Caco-2 (cell line): ENCODE data around the gene KRTAP4-6. TPM values are rescaled to one million over a fixed set of nuclear protein-coding genes. Genes with fewer than 3 reads are reported as not detected.
"Not testable (repeated sequence)": the region's sequence is repeated elsewhere in the genome, so short reads cannot be mapped to it uniquely, and the experiment has no call there.

Experiments
- BruUV-seq: library from RNA; stranded (reverse); fragments of 400-500 nt; replicated peaks from 2 replicates; lab custom pipeline; 2021; lab: Mats Ljungman, UMichigan
- CTCF ChIA-PET: fragments of 300-600 bp; sonication (Branson Sonifier 250); formaldehyde crosslinking; loops from one replicate; lab custom pipeline; 2022; ENCODE audit warnings: antibody characterized with exemption; lab: Charles Lee
- POLR2A ChIA-PET: fragments of 300-600 bp; sonication (Branson Sonifier 250); formaldehyde crosslinking; loops from one replicate; lab custom pipeline; 2022; ENCODE audit warnings: antibody characterized with exemption; lab: Charles Lee
- DNase-seq, 2 experiments: peaks; one replicate each; pipeline versions ENCODE4 v3.0.0 to v3.0.0-alpha.2; 2020 to 2022
- H3K27me3 ChIP-seq: replicated peaks from 2 replicates; pipeline ENCODE4 v1.6.0; 2011; ENCODE audit warnings: low read length; ENCODE audit not compliant: control insufficient read depth, insufficient read depth
- H3K36me3 ChIP-seq: 2 replicates; pipeline ENCODE4 v1.5.1; 2011; ENCODE audit warnings: low read length; ENCODE audit not compliant: control insufficient read depth, insufficient read depth
- H3K4me1 ChIP-seq: fragments of 250-450 bp; sonication (Bioruptor Pico); 2 replicates; pipeline ENCODE4 v1.5.1; 2020; ENCODE audit warnings: mild to moderate bottlenecking
- H3K4me3 ChIP-seq: 2 replicates; pipeline ENCODE4 v1.5.1; 2011; ENCODE audit warnings: low read depth, mild to moderate bottlenecking, control low read depth, low read length
- H3K9me3 ChIP-seq: fragments of 250-450 bp; sonication (Bioruptor Pico); 2 replicates; pipeline ENCODE4 v1.5.1; 2020; ENCODE audit warnings: mild to moderate bottlenecking, moderate library complexity
- H3K27ac Mint-ChIP-seq: one replicate; pipeline ENCODE4 v1.8.0; 2022; ENCODE audit warnings: mixed read lengths; ENCODE audit not compliant: unreplicated experiment
- H3K27me3 Mint-ChIP-seq: one replicate; pipeline ENCODE4 v1.8.0; 2022; ENCODE audit warnings: mixed read lengths; ENCODE audit not compliant: insufficient read depth, unreplicated experiment
- H3K36me3 Mint-ChIP-seq: one replicate; pipeline ENCODE4 v1.8.0; 2022; ENCODE audit warnings: mild to moderate bottlenecking, mixed read lengths; ENCODE audit not compliant: insufficient read depth, unreplicated experiment
- H3K4me1 Mint-ChIP-seq: one replicate; pipeline ENCODE4 v1.8.0; 2022; ENCODE audit warnings: low read depth, mixed read lengths; ENCODE audit not compliant: unreplicated experiment
- H3K4me3 Mint-ChIP-seq: one replicate; pipeline ENCODE4 v1.8.0; 2022; ENCODE audit warnings: mild to moderate bottlenecking, moderate library complexity, mixed read lengths; ENCODE audit not compliant: unreplicated experiment
- H3K9me3 Mint-ChIP-seq: one replicate; pipeline ENCODE4 v1.8.0; 2022; ENCODE audit warnings: mixed read lengths; ENCODE audit not compliant: unreplicated experiment
- intact Hi-C: fragments of 100-400 bp; cut with micrococcal nuclease; formaldehyde crosslinking; loops from one replicate; pipeline ENCODE4 v1.10.0; 2022; ENCODE audit not compliant: unreplicated experiment
- total RNA-seq: library from RNA; stranded (reverse); gene quantifications from 2 replicates; pipeline ENCODE4 v1.2.3, GENCODE V29; 2022
- TF ChIP-seq, protein P1 (sequence below), 2 experiments: fragments of 200-600 bp in 1 of 2; IDR thresholded peaks; 1 replicate in 1 of 2; 2 replicates in 1 of 2; pipeline versions ENCODE4 v1.5.1 to v1.8.0; 2011 to 2022; ENCODE audit warnings: antibody characterized with exemption in 1 of 2, control low read depth in 1 of 2, inconsistent platforms in 1 of 2, low read depth in 1 of 2, low read length in 1 of 2, mild to moderate bottlenecking in 1 of 2, moderate library complexity in 1 of 2; ENCODE audit not compliant: insufficient read depth in 1 of 2, severe bottlenecking in 1 of 2, unreplicated experiment in 1 of 2

The KRTAP4-6 gene
- total RNA-seq, 1 experiment from 2014 or later = not detected

GRCh38 chr17:41151525-41151924 lies 11.2 kb upstream of the KRTAP4-6 start:
- Histone ChIP-seq H3K4me1 (no peaks in the 10 kb centered on the region), H3K27me3 (no peaks in the 10 kb centered on the region), H3K9me3 (no peaks in the 10 kb centered on the region), H3K4me3 (no peak overlapping the region), H3K36me3 (no peaks in the 10 kb centered on the region)
- no peaks in the 10 kb centered on the region for H3K27me3 Mint-ChIP-seq
- H3K36me3 Mint-ChIP-seq = no peaks in the 10 kb centered on the region
- H3K4me3 Mint-ChIP-seq = no peak overlapping the region
- no peak for DNase-seq
- H3K9me3 Mint-ChIP-seq = no peaks in the 10 kb centered on the region
- no peaks in the 10 kb centered on the region for H3K4me1 Mint-ChIP-seq
- intact Hi-C loops = no loop called here
- ChIA-PET CTCF (no interaction called here), POLR2A (no interaction called here)
- TF ChIP-seq, protein P1, sequence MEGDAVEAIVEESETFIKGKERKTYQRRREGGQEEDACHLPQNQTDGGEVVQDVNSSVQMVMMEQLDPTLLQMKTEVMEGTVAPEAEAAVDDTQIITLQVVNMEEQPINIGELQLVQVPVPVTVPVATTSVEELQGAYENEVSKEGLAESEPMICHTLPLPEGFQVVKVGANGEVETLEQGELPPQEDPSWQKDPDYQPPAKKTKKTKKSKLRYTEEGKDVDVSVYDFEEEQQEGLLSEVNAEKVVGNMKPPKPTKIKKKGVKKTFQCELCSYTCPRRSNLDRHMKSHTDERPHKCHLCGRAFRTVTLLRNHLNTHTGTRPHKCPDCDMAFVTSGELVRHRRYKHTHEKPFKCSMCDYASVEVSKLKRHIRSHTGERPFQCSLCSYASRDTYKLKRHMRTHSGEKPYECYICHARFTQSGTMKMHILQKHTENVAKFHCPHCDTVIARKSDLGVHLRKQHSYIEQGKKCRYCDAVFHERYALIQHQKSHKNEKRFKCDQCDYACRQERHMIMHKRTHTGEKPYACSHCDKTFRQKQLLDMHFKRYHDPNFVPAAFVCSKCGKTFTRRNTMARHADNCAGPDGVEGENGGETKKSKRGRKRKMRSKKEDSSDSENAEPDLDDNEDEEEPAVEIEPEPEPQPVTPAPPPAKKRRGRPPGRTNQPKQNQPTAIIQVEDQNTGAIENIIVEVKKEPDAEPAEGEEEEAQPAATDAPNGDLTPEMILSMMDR (IDR thresholded peaks at IDR 0.05; ENCODE audit: insufficient read depth in 1 of 2, low read depth in 1 of 2, low read length in 1 of 2, severe bottlenecking in 1 of 2, unreplicated experiment in 1 of 2) = no peak
- BruUV-seq = no TSS peak
- H3K27ac Mint-ChIP-seq = no peak overlapping the region

- no peaks in the 10 kb centered on the region for H3K27me3 Mint-ChIP-seq
- Histone ChIP-seq H3K36me3 (no peaks in the 10 kb centered on the region), H3K4me1 (no peaks in the 10 kb centered on the region), H3K4me3 (no peak overlapping the region), H3K9me3 (no peaks in the 10 kb centered on the region), H3K27me3 (no peaks in the 10 kb centered on the region)
- H3K4me3 Mint-ChIP-seq = no peak overlapping the region
- CTCF ChIA-PET = no interaction called here
- peaks cover 5% of the 10 kb centered on the region for H3K9me3 Mint-ChIP-seq
- no peak for DNase-seq
- POLR2A ChIA-PET = no interaction called here
- no TSS peak for BruUV-seq
- no peak overlapping the region for H3K27ac Mint-ChIP-seq
- H3K4me1 Mint-ChIP-seq = no peaks in the 10 kb centered on the region
- no peaks in the 10 kb centered on the region for H3K36me3 Mint-ChIP-seq
- TF ChIP-seq, protein P1 (IDR thresholded peaks at IDR 0.05; ENCODE audit: insufficient read depth in 1 of 2, low read depth in 1 of 2, low read length in 1 of 2, severe bottlenecking in 1 of 2, unreplicated experiment in 1 of 2) = no peak
- intact Hi-C loops = no loop called here
Observed at GRCh38 chr17:41150026-41150425, 9.7 kb upstream of the KRTAP4-6 start.

DNA sequence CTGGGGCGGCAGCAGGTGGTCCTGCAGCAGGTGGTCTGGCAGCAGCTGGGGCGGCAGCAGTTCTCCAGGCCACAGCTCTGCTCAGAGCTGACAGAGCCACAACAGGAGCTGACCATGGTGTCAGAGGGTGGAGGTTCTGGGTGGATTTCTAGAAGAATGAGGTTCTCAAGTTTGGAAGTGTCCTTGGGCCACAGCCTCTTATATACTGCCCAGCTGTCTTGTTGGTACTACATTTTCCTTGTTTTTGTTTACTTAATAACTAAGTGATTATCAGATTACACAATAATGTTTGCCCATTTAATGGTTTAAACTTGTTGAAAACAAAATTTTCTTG lies 9.3 kb upstream of the KRTAP4-6 start, which contains the start of gene KRTAP4-5:
Gene KRTAP4-5, minus strand, starts transcription at position 174 of the 334 bp plus-strand sequence. Its CDS starts 58 bp downstream, at position 116.
- TF ChIP-seq, protein P1 (IDR thresholded peaks at IDR 0.05; ENCODE audit: insufficient read depth in 1 of 2, low read depth in 1 of 2, low read length in 1 of 2, severe bottlenecking in 1 of 2, unreplicated experiment in 1 of 2) = no peak
- Histone ChIP-seq H3K27me3 (no peaks in the 10 kb centered on the region), H3K4me1 (no peaks in the 10 kb centered on the region), H3K4me3 (no peak within 1 kb of the TSS), H3K36me3 (no peaks in the 10 kb centered on the region), H3K9me3 (no peaks in the 10 kb centered on the region)
- no peak for DNase-seq
- BruUV-seq = no TSS peak
- no peak within 1 kb of the TSS for H3K4me3 Mint-ChIP-seq
- H3K4me1 Mint-ChIP-seq = no peaks in the 10 kb centered on the region
- no peaks in the 10 kb centered on the region for H3K27me3 Mint-ChIP-seq
- H3K36me3 Mint-ChIP-seq = no peaks in the 10 kb centered on the region
- intact Hi-C loops = no loop called here
- CTCF ChIA-PET = no interaction called here
- peaks cover 9% of the 10 kb centered on the region for H3K9me3 Mint-ChIP-seq
- H3K27ac Mint-ChIP-seq = no peak within 1 kb of the TSS
- POLR2A ChIA-PET = no interaction called here

GRCh38 chr17:41148971-41149651 lies 8.8 kb upstream of the KRTAP4-6 start:
- H3K4me3 ChIP-seq, H3K4me1 ChIP-seq, CTCF ChIA-PET, H3K4me3 Mint-ChIP-seq, H3K27ac Mint-ChIP-seq, BruUV-seq, H3K27me3 Mint-ChIP-seq, intact Hi-C loops, H3K36me3 ChIP-seq, POLR2A ChIA-PET, DNase-seq, H3K9me3 ChIP-seq, H3K27me3 ChIP-seq, H3K36me3 Mint-ChIP-seq, H3K4me1 Mint-ChIP-seq: not testable (repeated sequence)
- peaks cover 12% of the 10 kb centered on the region for H3K9me3 Mint-ChIP-seq
